Measurements from ENCODE around the gene TRIP13. TPM values are rescaled to one million over a fixed set of nuclear protein-coding genes. Genes with fewer than 3 reads are reported as not detected.

The TRIP13 gene
- total and polyA plus RNA-seq, 2 of the 4 experiments (the other 2 are of a cell fraction): 17.1 to 35.5 TPM

- Histone ChIP-seq H3K79me1 (ENCODE audit: low read depth in 1 of 2, low read length in 2 of 2) (no peaks in the 10 kb centered on the region), H2AK5ac (ENCODE audit: low read depth, low read length) (no peak within 1 kb of the TSS), H3K27ac (ENCODE audit: insufficient read depth, low read length) (no peak within 1 kb of the TSS), H3K18ac (ENCODE audit: low read depth, low read length) (no peak within 1 kb of the TSS), H4K91ac (ENCODE audit: insufficient read depth, low read depth, low read length) (no peak within 1 kb of the TSS), H2AFZ (replicated peaks; ENCODE audit: low read length, poor library complexity) (no peak within 1 kb of the TSS), H3K23ac (ENCODE audit: low read depth, low read length) (no peak within 1 kb of the TSS), H2AK9ac (replicated peaks; ENCODE audit: low read depth, low read length, poor library complexity) (no peak within 1 kb of the TSS), H2BK20ac (ENCODE audit: low read depth, low read length) (no peak within 1 kb of the TSS), H2BK5ac (ENCODE audit: low read depth, low read length, poor library complexity, severe bottlenecking) (no peak within 1 kb of the TSS), H3K27me3 (ENCODE audit: control insufficient read depth, insufficient read depth, low read length) (peaks cover 5% of the 10 kb centered on the region; the same call in 1 of the 2 replicates), H4K8ac (ENCODE audit: low read depth in 2 of 2, low read length in 2 of 2) (no peak within 1 kb of the TSS), H3K9me1 (ENCODE audit: insufficient read depth, low read length) (no peaks in the 10 kb centered on the region), H3K4me3 (ENCODE audit: insufficient read depth, low read depth, low read length) (no peak within 1 kb of the TSS), H3K4ac (ENCODE audit: low read depth, low read length) (no peak within 1 kb of the TSS), H3K4me1 (ENCODE audit: control insufficient read depth, insufficient read depth, low read length) (no peaks in the 10 kb centered on the region), H2BK15ac (ENCODE audit: low read depth, low read length) (no peak within 1 kb of the TSS), H3K56ac (ENCODE audit: extremely low read depth, insufficient read depth, low read length) (no peak within 1 kb of the TSS), H2BK120ac (ENCODE audit: low read depth, low read length) (no peak within 1 kb of the TSS), H3K9me3 (ENCODE audit: control insufficient read depth, insufficient read depth, low read length) (no peaks in the 10 kb centered on the region), H3K14ac (replicated peaks; ENCODE audit: low read depth, low read length) (no peak within 1 kb of the TSS), H3K36me3 (ENCODE audit: control insufficient read depth, insufficient read depth, low read length) (no peaks in the 10 kb centered on the region), H4K5ac (ENCODE audit: low read depth, low read length) (no peak within 1 kb of the TSS), H3K9ac (ENCODE audit: low read depth, low read length) (no peak within 1 kb of the TSS), H4K20me1 (ENCODE audit: insufficient read depth, low read length) (no peaks in the 10 kb centered on the region; the same call in 1 of the 2 replicates), H3K4me2 (ENCODE audit: low read depth, low read length) (no peak within 1 kb of the TSS)
- BruUV-seq (replicated peaks): no TSS peak
- intact Hi-C loops (cut with micrococcal nuclease): no loop called here
- ChIA-PET POLR2A (ENCODE audit: unreplicated experiment) (no interaction called here), CTCF (no interaction called here)
- dilution Hi-C loops (cut with HindIII; ENCODE audit: low sequenced_read_pairs, unreplicated experiment): no loop called here
- TF ChIP-seq USF2 (IDR thresholded peaks at IDR 0.05; ENCODE audit: low read depth, low read length) (no peak), MAFK (IDR thresholded peaks at IDR 0.05; ENCODE audit: low read depth, low read length) (no peak), MAZ (IDR thresholded peaks at IDR 0.05; ENCODE audit: borderline replicate concordance, low read depth, low read length) (no peak), RCOR1 (IDR thresholded peaks at IDR 0.05; ENCODE audit: insufficient replicate concordance, low read length) (no peak), CEBPB (IDR thresholded peaks at IDR 0.05; ENCODE audit: low read depth, low read length) (no peak), SMC3 (IDR thresholded peaks at IDR 0.05; ENCODE audit: low read depth, low read length) (no peak), CHD1 (IDR thresholded peaks at IDR 0.05; ENCODE audit: low read depth, low read length) (no peak), ELK1 (IDR thresholded peaks at IDR 0.05; ENCODE audit: borderline replicate concordance, low read depth, low read length) (no peak), NFE2L2 (IDR thresholded peaks at IDR 0.05; ENCODE audit: low read depth, low read length) (no peak), POLR2A (IDR thresholded peaks at IDR 0.05; ENCODE audit: low read depth, low read length) (no peak), BHLHE40 (IDR thresholded peaks at IDR 0.05; ENCODE audit: low read depth, low read length) (no peak), RAD21 (IDR thresholded peaks at IDR 0.05; ENCODE audit: low read length) (no peak), FOS (IDR thresholded peaks at IDR 0.05; ENCODE audit: low read depth, low read length) (no peak)
- no peak for DNase-seq
- ATAC-seq (ENCODE audit: low read depth): no peak
- 90% methylated on average over 4 of the region's 27 CpGs; no CpG with 5 or more reads in 1 of the 2 experiments for WGBS, 2 experiments (ENCODE audit: extremely low coverage in 2 of 2, insufficient read length in 1 of 2)
- in situ Hi-C loops (cut with MboI; ENCODE audit: low sequenced_read_pairs): no loop called here
Measured at GRCh38 chr5:850511-851006, 42.1 kb upstream of the TRIP13 start, which contains the start of gene ZDHHC11. Gene ZDHHC11, minus strand, starts transcription at chr5:850986. Its CDS starts 384 bp downstream, at chr5:850602.

Data from IMR-90 (cell line).